HG02840 (cell line): ENCODE measurements around the gene STN1.

Source experiments
- ATAC-seq: cut with Tn5 transposase; IDR thresholded peaks from one replicate; pipeline ENCODE4 v1.9.1; 2021; ENCODE audit warnings: mild to moderate bottlenecking, moderate library complexity, moderate number of reproducible peaks; ENCODE audit not compliant: unreplicated experiment, low FRiP score

STN1 gene

DNA sequence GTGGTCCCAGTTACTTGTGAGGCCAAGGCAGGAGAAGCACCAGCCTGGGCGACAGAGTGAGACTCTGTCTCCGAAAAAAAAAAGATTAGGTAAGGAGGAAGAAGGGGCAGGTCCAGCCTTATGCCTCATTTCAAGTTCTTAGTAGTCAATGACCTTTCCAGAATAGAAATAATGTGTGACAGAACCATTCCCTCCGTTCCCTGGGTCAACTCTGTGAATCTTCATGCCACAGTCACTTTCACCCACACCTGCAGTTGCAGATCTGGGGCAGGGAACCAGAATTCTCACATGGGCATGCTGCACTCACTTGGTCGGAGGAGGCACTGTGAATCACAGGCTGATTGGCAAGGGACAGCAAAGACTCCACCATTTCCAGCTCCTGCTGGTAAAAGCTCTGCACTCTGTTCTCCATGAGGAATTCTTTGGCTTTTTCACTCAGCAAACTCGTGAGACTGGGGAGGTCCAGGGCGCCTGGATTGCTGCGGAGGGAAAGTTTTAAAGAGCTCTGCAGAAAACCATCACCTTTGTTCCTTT, 20.7 kb downstream of the STN1 start:
- ATAC-seq: no peak

GRCh38 chr10:103896225-103896624, 21.8 kb downstream of the STN1 start:
- no peak for ATAC-seq

- ATAC-seq: no peak
These were observed 22.4 kb downstream of the STN1 start for GRCh38 chr10:103895411-103896186.

- no peak for ATAC-seq
These were observed 23.5 kb downstream of the STN1 start for GRCh38 chr10:103894441-103894864.

DNA sequence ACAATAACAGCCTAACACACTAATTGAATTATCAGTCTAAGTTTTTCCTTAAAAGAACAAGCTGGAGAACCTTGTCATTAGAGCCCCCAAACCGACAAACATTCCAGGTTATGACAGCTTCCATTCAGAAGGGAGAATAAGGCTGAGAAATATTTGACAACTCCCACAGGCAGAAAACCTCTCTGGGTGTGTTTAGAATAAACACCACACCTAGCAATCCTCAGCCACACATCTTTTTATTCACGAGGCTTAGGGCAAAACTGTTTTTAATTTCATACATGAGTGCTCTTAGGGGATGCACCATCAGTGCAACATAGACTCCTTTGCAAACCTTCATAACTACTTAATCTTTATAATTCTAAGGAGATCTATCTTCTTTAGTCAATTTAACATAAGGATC, 24.2 kb downstream of the STN1 start:
- ATAC-seq: no peak

DNA sequence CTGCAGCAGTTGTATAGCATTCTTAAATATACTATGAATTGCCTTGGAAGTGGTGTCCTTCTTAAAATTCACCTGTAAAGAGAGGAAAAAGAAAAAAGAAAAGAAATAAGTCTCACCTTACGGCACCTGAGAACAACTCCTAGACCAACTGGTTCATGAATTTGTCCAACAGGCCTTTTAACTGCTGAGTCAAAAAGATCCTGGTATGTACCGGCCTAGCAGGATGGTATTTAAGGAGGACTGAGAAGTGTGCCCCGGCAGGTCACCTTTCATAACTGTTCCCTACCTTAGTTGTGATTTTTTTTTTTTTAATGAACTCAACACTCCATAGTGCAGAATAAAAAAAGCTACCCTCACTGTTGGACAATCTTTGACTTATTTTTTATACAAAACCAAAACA, 25.8 kb downstream of the STN1 start:
- no peak for ATAC-seq

- no peak for ATAC-seq
These were observed 27.3 kb downstream of the STN1 start for GRCh38 chr10:103890688-103891087.

GRCh38 chr10:103890194-103890658, 27.8 kb downstream of the STN1 start:
- ATAC-seq: no peak

- ATAC-seq: no peak
These were observed 28.8 kb downstream of the STN1 start for GRCh38 chr10:103889121-103889720.

- no peak for ATAC-seq
These were observed 29.7 kb downstream of the STN1 start for GRCh38 chr10:103888113-103888841.

DNA sequence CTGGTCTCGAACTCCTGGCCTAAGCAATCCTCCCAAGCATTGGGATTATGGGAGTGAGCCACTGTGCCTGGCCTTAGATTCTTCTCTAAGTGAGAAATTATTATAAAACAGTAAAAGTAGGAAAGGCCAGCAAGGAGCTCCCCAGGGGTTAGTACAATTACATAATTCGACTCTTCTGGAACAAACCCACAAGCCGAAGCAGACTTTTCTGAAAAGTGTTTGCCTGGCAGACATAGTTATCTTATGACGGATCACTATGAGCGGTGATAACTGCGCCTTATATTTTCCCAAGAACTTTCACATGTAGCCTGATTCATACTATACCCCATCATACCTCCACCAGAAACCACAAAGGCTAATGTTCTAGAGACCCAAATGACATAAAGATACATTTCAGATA, 32.4 kb downstream of the STN1 start:
- ATAC-seq: no peak

DNA sequence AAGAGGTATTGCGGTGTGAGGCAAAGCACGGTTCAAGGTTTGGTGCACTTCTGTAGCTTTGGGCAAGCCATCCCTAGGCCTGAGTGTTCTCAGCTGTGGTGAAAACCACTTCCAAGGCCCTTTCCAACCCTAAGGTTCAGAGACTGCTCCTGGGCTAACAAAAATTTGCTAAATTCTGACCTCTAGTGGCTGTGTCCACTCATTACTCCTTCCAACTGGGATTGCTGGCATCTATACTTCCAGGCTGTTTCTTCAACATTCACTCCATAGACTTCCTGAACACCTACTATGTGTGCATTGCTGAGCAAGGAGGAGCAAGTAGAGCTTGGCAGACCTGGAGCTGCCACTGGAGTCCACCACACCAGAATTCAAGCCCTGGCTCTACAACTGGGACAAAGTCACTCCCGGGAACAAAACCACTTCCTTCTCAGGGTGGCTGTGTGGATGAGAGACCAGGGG, 33.3 kb downstream of the STN1 start:
- ATAC-seq: no peak

DNA sequence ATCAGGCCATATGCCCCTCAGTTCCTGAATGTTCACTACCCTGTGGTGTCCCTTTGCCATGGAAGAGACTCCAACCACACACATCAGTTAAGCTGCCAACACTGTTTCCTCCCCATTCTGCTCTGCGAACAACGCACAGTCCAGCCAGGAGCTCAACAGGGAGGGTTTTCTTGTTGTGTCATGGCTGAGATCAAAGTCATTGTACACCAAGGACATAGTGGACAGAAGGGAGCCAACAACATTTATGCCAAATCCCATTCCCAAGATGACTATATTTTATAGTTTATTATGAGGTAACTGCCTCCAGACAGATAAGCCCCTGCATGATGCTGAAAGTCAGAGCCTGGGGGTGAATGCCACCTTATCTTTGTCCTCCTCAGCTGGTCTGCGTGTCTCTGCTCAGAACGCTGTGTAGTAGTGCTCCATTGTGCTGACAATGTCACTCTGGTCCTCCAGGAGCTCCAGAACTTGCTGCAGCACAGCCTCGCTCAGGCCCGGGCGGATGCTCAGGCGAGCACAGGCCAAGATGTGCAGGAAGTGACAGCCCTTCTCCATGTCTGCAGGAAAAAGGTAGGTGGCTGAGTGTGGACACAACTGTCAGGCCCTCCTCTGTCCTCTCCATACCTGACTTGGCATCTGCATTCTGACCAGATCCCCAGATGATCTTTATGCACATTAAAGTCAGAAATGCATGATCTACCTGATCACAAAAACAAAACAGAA, 35.5 kb downstream of the STN1 start:
- ATAC-seq: no peak

GRCh38 chr10:103881416-103882284, 36.3 kb downstream of the STN1 start:
- ATAC-seq: no peak

- ATAC-seq: no peak
These were observed 38.2 kb downstream of the STN1 start for GRCh38 chr10:103879831-103880230.

- ATAC-seq: no peak
These were observed 38.6 kb downstream of the STN1 start for GRCh38 chr10:103879409-103879808.

DNA sequence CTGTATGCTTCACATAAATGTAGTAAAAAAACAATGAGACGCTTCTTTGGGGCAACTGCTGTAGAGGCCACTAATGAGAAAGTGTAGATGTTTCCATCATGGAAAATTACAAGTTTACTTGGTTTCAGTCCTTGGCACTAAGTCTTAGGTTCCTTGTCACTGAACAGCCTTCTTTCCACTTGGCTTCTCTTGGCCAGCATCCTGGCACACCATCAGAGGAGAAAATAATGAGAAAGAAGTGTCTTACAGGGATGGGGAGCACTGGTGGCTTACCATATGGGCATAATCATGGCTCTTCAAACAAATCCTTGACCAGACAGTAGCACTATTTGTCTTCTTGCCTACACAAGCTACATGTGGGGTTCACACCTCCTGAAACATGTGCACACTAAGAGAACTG, 40.1 kb downstream of the STN1 start:
- ATAC-seq: no peak

DNA sequence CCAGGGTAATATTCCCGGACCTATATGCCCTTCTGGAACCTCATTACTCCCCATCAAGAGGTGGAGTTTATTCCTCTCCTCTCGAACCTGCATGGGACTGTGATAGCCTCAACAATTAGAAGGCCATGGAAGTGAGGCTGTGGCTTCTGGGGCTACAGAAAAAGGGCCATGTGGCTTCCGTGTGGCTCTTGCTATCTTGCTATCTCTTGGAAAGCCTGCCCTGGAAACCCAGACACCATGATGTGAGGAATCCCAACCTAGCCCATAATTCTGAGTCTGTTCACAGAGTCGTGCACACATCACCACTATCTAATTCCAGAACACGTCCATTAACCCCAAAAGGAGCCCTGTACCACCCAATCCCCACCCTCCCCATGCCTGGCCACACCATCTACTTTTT, 41.8 kb downstream of the STN1 start:
- no peak for ATAC-seq

DNA sequence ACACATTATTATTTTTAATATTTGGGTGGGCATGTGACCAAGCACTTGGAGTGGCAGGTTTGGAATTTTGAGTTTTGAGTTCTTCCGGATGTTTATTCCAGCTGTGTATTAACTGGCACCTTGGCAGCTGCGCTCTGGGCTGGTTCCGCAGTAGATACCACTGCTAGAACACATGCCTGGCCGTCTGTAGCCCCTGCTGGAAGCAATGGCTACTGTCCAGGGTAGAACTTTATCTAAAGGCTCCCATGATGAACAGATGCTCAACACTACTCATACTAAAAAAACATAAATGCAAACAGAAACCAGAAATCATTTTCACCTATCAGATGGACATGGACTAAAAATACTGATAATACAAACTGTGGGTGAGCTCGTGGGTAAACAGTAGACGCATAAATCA, 43.3 kb downstream of the STN1 start:
- no peak for ATAC-seq
